Activated B cell treated with CpG ODN at 0.5 μM for 24 hours (primary cell): ENCODE results near the gene IPO9. TPM values are rescaled to one million over a fixed set of nuclear protein-coding genes. Genes with fewer than 3 reads are reported as not detected.
"Not testable (repeated sequence)": the region's sequence is repeated elsewhere in the genome, so short reads cannot be mapped to it uniquely, and the experiment has no call there.

ENCODE experiments used
- ATAC-seq: fragments of 200-7000 bp; cut with Tn5 transposase; one replicate; pipeline ENCODE4 v1.10.0; 2021; ENCODE audit warnings: low read depth, mild to moderate bottlenecking, moderate library complexity
- CTCF ChIA-PET: fragments of 350-600 bp; sonication (Branson Sonifier 250); formaldehyde crosslinking; loops from one replicate; lab custom pipeline; 2021; ENCODE audit warnings: antibody characterized with exemption; lab: Charles Lee
- POLR2A ChIA-PET: fragments of 350-600 bp; sonication (Branson Sonifier 250); formaldehyde crosslinking; loops from one replicate; lab custom pipeline; 2021; ENCODE audit warnings: antibody characterized with exemption; lab: Charles Lee
- DNase-seq: peaks from one replicate; pipeline ENCODE4 v3.0.0; 2022
- H3K27ac Mint-ChIP-seq: one replicate; pipeline ENCODE4 v1.8.0; 2020; ENCODE audit warnings: mixed read lengths
- H3K27me3 Mint-ChIP-seq: one replicate; pipeline ENCODE4 v1.8.0; 2021; ENCODE audit warnings: mixed read lengths
- H3K36me3 Mint-ChIP-seq: one replicate; pipeline ENCODE4 v1.8.0; 2021; ENCODE audit warnings: low read depth, mixed read lengths
- H3K4me1 Mint-ChIP-seq: one replicate; pipeline ENCODE4 v1.8.0; 2021; ENCODE audit warnings: mixed read lengths
- H3K4me3 Mint-ChIP-seq: one replicate; pipeline ENCODE4 v1.8.0; 2020; ENCODE audit warnings: mild to moderate bottlenecking, mixed read lengths
- H3K9me3 Mint-ChIP-seq: one replicate; pipeline ENCODE4 v1.8.0; 2020; ENCODE audit warnings: mixed read lengths
- CTCF ChIP-seq: fragments of 200-600 bp; IDR thresholded peaks from one replicate; pipeline ENCODE4 v1.8.0; 2022; ENCODE audit warnings: antibody characterized with exemption, mild to moderate bottlenecking
- intact Hi-C: fragments of 100-400 bp; cut with micrococcal nuclease; formaldehyde crosslinking; loops from one replicate; pipeline ENCODE4 v1.15.1; 2024
- total RNA-seq: library from RNA; stranded (reverse); gene quantifications from 2 replicates; pipeline ENCODE4 v1.2.3, GENCODE V29; 2022

IPO9 gene
- total RNA-seq, 1 donor from 2014 or later: 48.2 TPM

- no peak for TF ChIP-seq CTCF
- H3K9me3 Mint-ChIP-seq: no peaks in the 10 kb centered on the region
- no peak for DNase-seq
- no peaks in the 10 kb centered on the region for H3K4me1 Mint-ChIP-seq
- ChIA-PET CTCF (no interaction called here), POLR2A (interaction anchor here (0.5 kb wide), 1 partner anchor 513 kb away, joined by 6 read pairs; no protein-coding TSS in a partner anchor)
- intact Hi-C loops: no loop called here
- ATAC-seq: no peak
- H3K4me3 Mint-ChIP-seq: no peak overlapping the region
- H3K36me3 Mint-ChIP-seq: peaks cover 71% of the 10 kb centered on the region
- no peak overlapping the region for H3K27ac Mint-ChIP-seq
- no peaks in the 10 kb centered on the region for H3K27me3 Mint-ChIP-seq
These were observed 21.1 kb downstream of the IPO9 start for GRCh38 chr1:201850053-201850397.

GRCh38 chr1:201851949-201852348, 23.0 kb downstream of the IPO9 start:
- no peak overlapping the region for H3K27ac Mint-ChIP-seq
- DNase-seq (no peak), ATAC-seq (no peak)

GRCh38 chr1:201856722-201857121, 27.8 kb downstream of the IPO9 start:
- H3K27me3 Mint-ChIP-seq, CTCF ChIA-PET, H3K27ac Mint-ChIP-seq, ATAC-seq, POLR2A ChIA-PET, DNase-seq, H3K4me3 Mint-ChIP-seq, intact Hi-C loops, H3K9me3 Mint-ChIP-seq, H3K4me1 Mint-ChIP-seq: not testable (repeated sequence)
- H3K36me3 Mint-ChIP-seq: peaks cover 87% of the 10 kb centered on the region

More at GRCh38 chr1:201851949-201852348, 23.0 kb downstream of the IPO9 start:
- intact Hi-C loops: no loop called here
- CTCF ChIA-PET: no interaction called here
- Mint-ChIP-seq H3K9me3 (no peaks in the 10 kb centered on the region), H3K27me3 (no peaks in the 10 kb centered on the region), H3K4me1 (no peaks in the 10 kb centered on the region), H3K4me3 (no peak overlapping the region), H3K36me3 (peaks cover 90% of the 10 kb centered on the region)
- TF ChIP-seq CTCF: no peak
- POLR2A ChIA-PET: no interaction called here

- TF ChIP-seq CTCF: no peak
- Mint-ChIP-seq H3K4me3 (no peak overlapping the region), H3K27ac (no peak overlapping the region), H3K27me3 (no peaks in the 10 kb centered on the region), H3K36me3 (peaks cover 84% of the 10 kb centered on the region), H3K9me3 (no peaks in the 10 kb centered on the region), H3K4me1 (no peaks in the 10 kb centered on the region)
- DNase-seq (no peak), ATAC-seq (no peak)
- ChIA-PET CTCF (no interaction called here), POLR2A (no interaction called here)
- intact Hi-C loops: no loop called here
These were observed 30.5 kb downstream of the IPO9 start for GRCh38 chr1:201859424-201859823.

- CTCF ChIA-PET: no interaction called here
- intact Hi-C loops: no loop called here
- DNase-seq (no peak), ATAC-seq (no peak)
- Mint-ChIP-seq H3K27ac (no peak overlapping the region), H3K9me3 (no peaks in the 10 kb centered on the region), H3K27me3 (no peaks in the 10 kb centered on the region), H3K4me3 (no peak overlapping the region), H3K4me1 (peaks cover 5% of the 10 kb centered on the region), H3K36me3 (peaks cover 79% of the 10 kb centered on the region)
- POLR2A ChIA-PET: no interaction called here
- TF ChIP-seq CTCF: no peak
These were observed 32.5 kb downstream of the IPO9 start for GRCh38 chr1:201861448-201861847.

- no peaks in the 10 kb centered on the region for H3K27me3 Mint-ChIP-seq
- H3K9me3 Mint-ChIP-seq: no peaks in the 10 kb centered on the region
- intact Hi-C loops: no loop called here
- no peak for ATAC-seq
- ChIA-PET POLR2A (no interaction called here), CTCF (no interaction called here)
- peaks cover 7% of the 10 kb centered on the region for H3K4me1 Mint-ChIP-seq
- no peak overlapping the region for H3K4me3 Mint-ChIP-seq
- no peak for DNase-seq
- no peak overlapping the region for H3K27ac Mint-ChIP-seq
- peaks cover 89% of the 10 kb centered on the region for H3K36me3 Mint-ChIP-seq
- no peak for TF ChIP-seq CTCF
These were observed 41.4 kb downstream of the IPO9 start for GRCh38 chr1:201870397-201870796.
